GM23248 (cell line): ENCODE results near the gene CCDC90B.
"Not testable (repeated sequence)": the region's sequence is repeated elsewhere in the genome, so short reads cannot be mapped to it uniquely, and the experiment has no call there.

Source experiments
- EZH2 ChIP-seq: fragments of 200-600 bp; sonication (generic); IDR thresholded peaks from 2 replicates; pipeline ENCODE4 v1.6.1; 2018; ENCODE audit warnings: antibody characterized with exemption, mild to moderate bottlenecking; ENCODE audit not compliant: insufficient read depth, poor library complexity, severe bottlenecking
- EZH2phosphoT487 ChIP-seq: fragments of 200-600 bp; sonication (generic); IDR thresholded peaks from 2 replicates; pipeline ENCODE4 v1.6.1; 2018; ENCODE audit warnings: antibody characterized with exemption, moderate library complexity, mild to moderate bottlenecking, low read depth; ENCODE audit not compliant: insufficient read depth

DNA sequence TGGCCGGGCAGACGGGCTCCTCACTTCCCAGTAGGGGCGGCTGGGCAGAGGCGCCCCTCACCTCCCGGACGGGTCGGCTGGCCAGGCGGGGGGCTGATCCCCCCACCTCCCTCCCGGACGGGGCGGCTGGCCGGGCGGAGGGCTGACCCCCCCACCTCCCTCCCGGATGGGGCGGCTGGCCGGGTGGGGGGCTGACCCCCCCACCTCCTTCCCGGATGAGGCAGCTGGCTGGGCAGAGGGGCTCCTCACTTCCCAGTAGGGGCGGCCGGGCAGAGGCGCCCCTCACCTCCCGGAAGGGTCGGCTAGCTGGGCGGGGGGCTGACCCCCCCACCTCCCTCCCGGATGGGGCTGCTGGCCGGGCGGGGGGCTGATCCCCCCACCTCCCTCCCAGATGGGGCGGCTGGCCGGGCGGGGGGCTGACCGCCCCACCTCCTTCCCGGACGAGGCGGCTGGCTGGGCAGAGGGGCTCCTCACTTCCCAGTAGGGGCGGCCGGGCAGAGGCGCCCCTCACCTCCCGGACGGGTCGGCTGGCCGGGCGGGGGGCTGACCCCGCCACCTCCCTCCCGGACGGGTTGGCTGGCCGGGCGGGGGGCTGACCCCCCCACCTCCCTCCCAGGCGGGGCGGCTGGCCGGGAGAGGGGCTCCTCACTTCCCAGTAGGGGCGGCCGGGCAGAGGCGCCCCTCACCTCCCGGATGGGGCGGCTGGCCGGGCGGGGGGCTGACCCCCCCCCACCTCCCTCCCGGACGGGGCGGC, 30.2 kb upstream of the CCDC90B start:
- TF ChIP-seq EZH2, EZH2phosphoT487: not testable (repeated sequence)
